Body of pancreas (tissue), 4 donors: ENCODE data around the gene XRCC4.

ENCODE experiments used
- POLR2A ChIP-seq, 3 donors: fragments of 450-650 bp; IDR thresholded peaks; one replicate each; pipeline ENCODE4 v1.6.1; 2016; ENCODE audit warnings: antibody characterized with exemption in 3 of 3, mild to moderate bottlenecking in 2 of 3
- TF ChIP-seq, protein P1 (sequence below), 7 experiments: fragments of 450-650 bp in 4 of 7; fragments of 200-600 bp in 3 of 7; sonication (generic) in 3 of 7; IDR thresholded peaks; one replicate each; pipeline ENCODE4 v1.5.1; 2016 to 2019; ENCODE audit warnings: antibody characterized with exemption in 7 of 7

DNA sequence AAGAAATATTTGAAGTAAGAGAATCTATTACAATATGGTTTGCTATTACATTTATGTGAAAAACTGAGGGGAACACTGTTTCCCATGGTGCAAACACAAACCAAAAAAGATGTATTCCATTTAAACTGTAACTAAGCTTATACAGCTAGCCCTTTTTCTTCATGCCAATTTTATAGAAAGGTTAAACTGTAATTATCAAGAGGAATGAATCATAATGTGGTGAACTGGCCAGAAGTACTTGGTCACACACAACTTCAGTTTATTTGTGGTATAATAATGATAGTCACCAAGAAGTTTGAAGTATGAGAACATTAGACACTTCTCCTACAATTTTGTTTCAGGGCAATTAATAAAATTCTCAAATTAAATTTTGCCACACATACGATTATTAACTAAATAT lies 177.9 kb downstream of the XRCC4 start:
- no peak for TF ChIP-seq POLR2A (IDR thresholded peaks at IDR 0.05)
- TF ChIP-seq, protein P1, sequence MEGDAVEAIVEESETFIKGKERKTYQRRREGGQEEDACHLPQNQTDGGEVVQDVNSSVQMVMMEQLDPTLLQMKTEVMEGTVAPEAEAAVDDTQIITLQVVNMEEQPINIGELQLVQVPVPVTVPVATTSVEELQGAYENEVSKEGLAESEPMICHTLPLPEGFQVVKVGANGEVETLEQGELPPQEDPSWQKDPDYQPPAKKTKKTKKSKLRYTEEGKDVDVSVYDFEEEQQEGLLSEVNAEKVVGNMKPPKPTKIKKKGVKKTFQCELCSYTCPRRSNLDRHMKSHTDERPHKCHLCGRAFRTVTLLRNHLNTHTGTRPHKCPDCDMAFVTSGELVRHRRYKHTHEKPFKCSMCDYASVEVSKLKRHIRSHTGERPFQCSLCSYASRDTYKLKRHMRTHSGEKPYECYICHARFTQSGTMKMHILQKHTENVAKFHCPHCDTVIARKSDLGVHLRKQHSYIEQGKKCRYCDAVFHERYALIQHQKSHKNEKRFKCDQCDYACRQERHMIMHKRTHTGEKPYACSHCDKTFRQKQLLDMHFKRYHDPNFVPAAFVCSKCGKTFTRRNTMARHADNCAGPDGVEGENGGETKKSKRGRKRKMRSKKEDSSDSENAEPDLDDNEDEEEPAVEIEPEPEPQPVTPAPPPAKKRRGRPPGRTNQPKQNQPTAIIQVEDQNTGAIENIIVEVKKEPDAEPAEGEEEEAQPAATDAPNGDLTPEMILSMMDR (IDR thresholded peaks at IDR 0.05): no peak
